HG02610 (cell line): Measurements from ENCODE around the gene TBCEL.
"Not testable (repeated sequence)": the region's sequence is repeated elsewhere in the genome, so short reads cannot be mapped to it uniquely, and the experiment has no call there.

Experiments
- ATAC-seq: cut with Tn5 transposase; IDR thresholded peaks from one replicate; pipeline ENCODE4 v1.9.1; 2021; ENCODE audit warnings: mild to moderate bottlenecking, moderate library complexity; ENCODE audit not compliant: unreplicated experiment

The TBCEL gene

GRCh38 chr11:121104312-121104762, 80.4 kb downstream of the TBCEL start:
- no peak for ATAC-seq

- no peak for ATAC-seq
These were observed 81.2 kb downstream of the TBCEL start for GRCh38 chr11:121105063-121105480.

- no peak for ATAC-seq
These were observed 81.7 kb downstream of the TBCEL start for GRCh38 chr11:121105481-121106195.

GRCh38 chr11:121106812-121107211, 82.9 kb downstream of the TBCEL start:
- ATAC-seq = no peak

- no peak for ATAC-seq
These were observed 84.5 kb downstream of the TBCEL start for GRCh38 chr11:121108413-121108812.

GRCh38 chr11:121109471-121109870, 85.6 kb downstream of the TBCEL start:
- ATAC-seq = no peak

- no peak for ATAC-seq
These were observed 86.1 kb downstream of the TBCEL start for GRCh38 chr11:121109916-121110586.

- ATAC-seq = no peak
These were observed 87.2 kb downstream of the TBCEL start for GRCh38 chr11:121110871-121111724.

GRCh38 chr11:121112498-121113455, 88.9 kb downstream of the TBCEL start:
- ATAC-seq = no peak

- ATAC-seq = no peak
These were observed 89.7 kb downstream of the TBCEL start for GRCh38 chr11:121113611-121114010.

- ATAC-seq = not testable (repeated sequence)
These were observed 91.1 kb downstream of the TBCEL start for GRCh38 chr11:121115024-121115423.

GRCh38 chr11:121117788-121118187, 93.9 kb downstream of the TBCEL start:
- ATAC-seq = no peak

GRCh38 chr11:121119440-121119839, 95.5 kb downstream of the TBCEL start:
- no peak for ATAC-seq

GRCh38 chr11:121122328-121122727, 98.4 kb downstream of the TBCEL start:
- ATAC-seq = no peak

- no peak for ATAC-seq
These were observed 99.7 kb downstream of the TBCEL start for GRCh38 chr11:121123496-121124069.

GRCh38 chr11:121127809-121128208, 103.9 kb downstream of the TBCEL start:
- no peak for ATAC-seq

- no peak for ATAC-seq
These were observed 105.7 kb downstream of the TBCEL start for GRCh38 chr11:121129362-121130340.

- no peak for ATAC-seq
These were observed 107.8 kb downstream of the TBCEL start for GRCh38 chr11:121131656-121132055.
